GM21825 (cell line): Measurements from ENCODE around the gene ROR2.
"Not testable (repeated sequence)": the region's sequence is repeated elsewhere in the genome, so short reads cannot be mapped to it uniquely, and the experiment has no call there.

ENCODE experiments used
- ATAC-seq: cut with Tn5 transposase; IDR thresholded peaks from one replicate; pipeline ENCODE4 v1.9.1; 2021; ENCODE audit warnings: mild to moderate bottlenecking, moderate library complexity; ENCODE audit not compliant: unreplicated experiment

Gene ROR2

DNA sequence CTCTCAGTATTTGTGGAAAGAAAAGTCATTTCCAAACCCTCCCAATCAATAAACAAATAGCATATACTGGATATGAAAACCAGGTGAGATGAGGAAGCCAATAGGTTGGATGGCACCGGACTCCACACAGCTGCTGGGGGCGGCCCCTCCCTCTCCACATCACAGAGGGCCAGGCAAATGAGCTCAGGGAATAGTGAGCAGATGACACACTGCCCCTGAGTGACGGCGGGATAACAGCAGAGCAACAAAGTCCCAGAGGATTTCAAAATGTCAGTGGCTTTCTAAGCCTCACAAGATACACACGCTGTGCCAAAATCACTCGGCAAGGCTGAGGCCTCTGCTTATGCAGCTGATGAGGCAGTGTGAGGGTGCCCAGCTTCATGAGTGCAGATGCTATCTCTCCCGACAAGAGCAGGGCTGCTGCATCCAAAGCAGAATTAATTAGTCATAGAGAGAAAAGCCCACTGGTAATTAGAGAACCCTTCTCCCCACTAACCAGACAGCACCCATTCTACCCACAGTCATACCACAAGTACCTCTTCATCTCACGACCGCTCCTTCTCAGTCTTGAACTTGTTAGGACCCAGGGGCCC, 291.4 kb downstream of the ROR2 start:
- no peak for ATAC-seq

- ATAC-seq, result no peak
Observed at GRCh38 chr9:91657501-91657900, 292.5 kb downstream of the ROR2 start.

DNA sequence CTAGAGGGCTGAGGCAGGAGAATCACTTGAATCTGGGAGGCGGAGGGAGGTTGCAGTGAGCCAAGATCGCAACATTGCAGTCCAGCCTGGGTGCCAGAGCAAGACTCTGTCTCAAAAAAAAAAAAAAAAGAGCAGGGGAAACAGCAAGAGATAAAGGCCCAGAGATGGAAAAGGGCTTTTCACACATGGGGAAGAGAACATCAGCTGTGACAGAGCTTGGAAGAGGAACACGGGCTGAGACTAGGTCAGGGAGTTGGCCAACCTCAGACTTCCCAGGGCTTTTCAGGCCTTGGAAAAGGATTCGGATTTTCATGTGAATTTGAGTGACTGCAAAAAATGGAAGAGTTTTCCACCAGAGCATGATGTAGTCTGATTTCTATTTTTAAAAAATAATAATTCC, 294.4 kb downstream of the ROR2 start:
- ATAC-seq, result no peak

DNA sequence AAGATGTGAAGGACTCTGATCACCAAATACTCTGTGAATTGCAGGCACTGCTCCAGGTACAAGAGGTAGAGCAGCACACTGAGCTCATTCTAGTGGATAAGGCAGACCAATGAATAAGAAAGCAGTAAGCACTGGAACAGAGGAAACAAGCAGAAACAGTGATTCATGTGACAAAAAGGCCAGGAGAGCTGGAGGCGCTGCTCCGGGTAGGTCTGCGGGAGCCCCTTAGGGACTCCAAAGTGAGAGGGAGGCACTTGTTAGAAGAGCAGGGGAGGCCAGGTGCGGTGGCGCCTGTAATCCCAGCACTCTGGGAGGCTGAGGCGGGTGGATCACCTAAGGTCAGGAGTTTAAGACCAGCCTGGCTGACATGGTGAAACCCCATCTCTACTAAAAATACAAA, 294.8 kb downstream of the ROR2 start:
- no peak for ATAC-seq

GRCh38 chr9:91654527-91654926, 295.5 kb downstream of the ROR2 start:
- ATAC-seq, result no peak

GRCh38 chr9:91647371-91647770, 302.7 kb downstream of the ROR2 start:
- no peak for ATAC-seq

DNA sequence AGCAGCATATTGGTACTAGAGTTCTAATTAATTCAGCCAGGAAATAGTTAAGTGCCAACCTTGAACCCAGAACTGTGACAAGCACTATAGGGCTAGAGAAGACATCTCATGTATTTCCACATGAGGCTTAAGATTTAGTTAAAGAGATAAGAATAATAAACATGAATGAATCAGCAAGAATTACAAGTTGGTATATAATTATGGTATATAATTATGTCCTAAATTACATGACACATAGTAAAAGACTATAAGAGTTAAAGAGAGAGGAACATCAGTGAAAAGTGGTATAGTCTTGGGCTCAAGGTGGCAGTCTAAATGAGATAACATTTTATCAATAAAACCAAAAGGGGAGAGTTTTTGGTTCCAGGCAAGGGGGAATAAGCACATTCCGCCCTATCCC, 303.3 kb downstream of the ROR2 start:
- no peak for ATAC-seq

DNA sequence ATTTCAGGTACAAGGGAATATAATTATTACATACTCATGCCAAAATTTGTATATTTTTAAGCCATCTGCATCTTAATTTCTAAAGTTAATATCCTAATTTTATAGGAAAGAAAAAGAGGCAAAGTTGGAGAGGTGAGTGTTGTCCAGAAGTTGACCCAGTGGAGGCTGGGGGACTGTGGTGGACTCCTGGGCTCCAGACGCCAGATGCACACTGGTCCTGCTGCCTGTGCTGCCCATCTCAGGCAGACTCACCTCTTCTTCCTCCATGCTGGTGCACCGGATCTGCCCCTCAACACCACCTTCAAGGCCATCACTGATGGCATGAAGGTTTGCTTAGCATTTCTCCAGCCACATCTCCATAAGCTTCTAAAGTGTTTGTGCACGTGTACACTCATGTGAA, 305.6 kb downstream of the ROR2 start:
- ATAC-seq, result no peak

DNA sequence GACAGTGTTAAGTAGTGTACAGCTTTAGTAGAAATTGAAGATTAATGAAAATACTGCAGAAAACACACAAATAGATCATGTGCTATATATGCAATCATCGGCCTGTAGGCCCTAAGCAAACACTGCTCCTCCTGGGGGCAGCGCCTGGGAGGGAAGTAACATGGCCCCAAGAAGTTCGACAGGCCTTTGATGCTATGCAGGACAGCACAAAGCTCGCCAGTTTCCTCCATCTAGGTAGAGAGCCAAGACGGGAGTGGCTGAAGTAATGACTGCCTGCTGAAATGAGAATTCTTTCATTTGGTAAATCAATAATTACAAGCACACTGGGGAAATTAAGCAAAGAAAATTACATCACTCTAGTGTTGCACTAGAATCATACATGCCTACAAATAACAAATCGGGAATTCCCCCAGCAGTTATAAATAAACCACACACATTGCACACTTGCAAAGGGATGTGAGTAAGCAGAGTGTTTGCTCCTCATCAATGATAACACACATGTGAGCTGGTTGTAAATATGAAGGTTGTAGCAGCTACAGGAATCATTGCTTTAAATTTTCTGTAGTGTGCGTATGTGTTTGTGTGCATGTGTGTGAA, 306.4 kb downstream of the ROR2 start:
- ATAC-seq, result no peak

DNA sequence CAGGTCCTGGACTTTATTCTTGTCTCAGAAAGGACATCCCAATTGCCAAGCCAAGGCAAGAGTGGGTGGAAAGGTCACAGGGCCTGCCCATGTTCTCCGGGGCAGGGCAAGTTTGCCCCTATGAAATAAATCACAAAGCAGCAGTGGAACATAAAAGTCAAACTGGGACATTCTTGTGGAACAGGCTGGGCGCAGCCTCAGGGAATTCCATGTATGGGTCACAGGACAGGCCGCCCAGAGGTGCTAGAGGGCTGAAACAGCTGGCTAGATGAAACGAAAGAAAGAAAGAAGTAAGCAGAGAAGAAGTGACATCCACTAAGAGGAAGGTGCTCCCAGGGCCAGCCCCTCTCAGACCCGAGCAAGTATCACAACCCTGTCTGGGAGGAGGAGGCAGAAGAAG, 307.3 kb downstream of the ROR2 start:
- ATAC-seq, result no peak

GRCh38 chr9:91640428-91640827, 309.6 kb downstream of the ROR2 start:
- no peak for ATAC-seq

- ATAC-seq, result no peak
Observed at GRCh38 chr9:91639054-91639453, 311.0 kb downstream of the ROR2 start.

- ATAC-seq, result not testable (repeated sequence)
Observed at GRCh38 chr9:91634832-91635231, 315.2 kb downstream of the ROR2 start.

GRCh38 chr9:91629718-91630117, 320.3 kb downstream of the ROR2 start:
- no peak for ATAC-seq

GRCh38 chr9:91628892-91629291, 321.1 kb downstream of the ROR2 start:
- ATAC-seq, result no peak

- ATAC-seq, result no peak
Observed at GRCh38 chr9:91625331-91625730, 324.7 kb downstream of the ROR2 start.

DNA sequence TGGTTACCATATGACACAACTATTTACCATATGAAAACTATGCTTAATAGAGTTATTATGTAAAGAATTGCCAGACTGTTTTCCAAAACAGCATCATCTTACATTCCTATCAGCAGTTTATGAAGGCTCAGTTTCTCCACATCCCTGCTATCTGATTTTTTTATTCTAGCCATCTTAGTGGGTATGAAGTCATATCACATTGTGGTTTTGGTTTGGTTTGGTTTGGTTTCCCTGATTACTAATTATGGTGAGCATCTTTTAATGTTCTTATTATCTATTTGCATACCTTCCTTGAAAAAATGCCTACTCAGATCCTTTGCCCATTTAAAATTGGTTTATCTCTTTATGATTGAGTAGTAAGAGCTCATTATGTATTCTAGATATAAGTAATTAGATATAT, 327.0 kb downstream of the ROR2 start:
- no peak for ATAC-seq

DNA sequence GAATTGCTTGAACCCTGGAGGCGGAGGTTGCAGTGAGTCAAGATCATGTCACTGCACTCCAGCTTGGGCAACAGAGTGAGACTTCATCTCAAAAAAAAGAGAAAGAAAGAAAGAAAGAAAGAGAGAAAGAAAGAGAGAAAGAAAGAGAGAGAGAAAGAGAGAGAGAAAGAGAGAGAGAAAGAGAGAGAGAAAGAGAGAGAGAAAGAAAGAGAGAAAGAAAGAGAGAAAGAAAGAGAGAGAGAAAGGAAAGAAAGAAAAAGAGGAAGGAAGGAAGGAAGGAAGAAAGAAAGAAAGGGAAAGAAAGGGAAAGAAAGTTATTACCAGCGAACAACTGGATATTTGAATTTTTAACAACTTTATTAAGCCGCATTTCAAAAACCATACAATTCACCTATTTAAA, 327.9 kb downstream of the ROR2 start:
- not testable (repeated sequence) for ATAC-seq

- not testable (repeated sequence) for ATAC-seq
Observed at GRCh38 chr9:91614044-91614443, 336.0 kb downstream of the ROR2 start.

GRCh38 chr9:91611582-91611981, 338.4 kb downstream of the ROR2 start:
- no peak for ATAC-seq

GRCh38 chr9:91606255-91606995, 343.6 kb downstream of the ROR2 start:
- ATAC-seq, result no peak

GRCh38 chr9:91604451-91605179, 345.4 kb downstream of the ROR2 start:
- no peak for ATAC-seq
